K562 treated with DMSO at 1 percent for 24 hours (cell line): ENCODE data around the gene GPRIN3. TPM values are rescaled to one million over a fixed set of nuclear protein-coding genes. Genes with fewer than 3 reads are reported as not detected.

Experiments used
- total RNA-seq: library from RNA; unstranded; fragments of 300-600 nt; gene quantifications from 2 replicates; pipeline ENCODE4 v1.2.3, GENCODE V29; 2022; ENCODE audit warnings: low read depth; ENCODE audit not compliant: insufficient read depth

GPRIN3 gene
- total RNA-seq, result not detected in 2 replicates

GRCh38 chr4:89307446-89308160, at the start of gene GPRIN3:
TSS of gene GPRIN3 (minus strand) at chr4:89307800. CDS start at chr4:89250110, 57,690 bp downstream.

Other genes starting within 250 kb of the GPRIN3 start
- gene TIGD2, start 196.3 kb downstream of the GPRIN3 start, total RNA-seq, result 8.9 and 9.2 TPM in 2 replicates